HepG2 (cell line): Measurements from ENCODE around the gene SLC6A12. TPM values are rescaled to one million over a fixed set of nuclear protein-coding genes. Genes with fewer than 3 reads are reported as not detected.

Experiments used
- FOXP4 ChIP-seq: sonication (generic); formaldehyde crosslinking; IDR thresholded peaks from 2 replicates; pipeline ENCODE4 v1.4.0; 2020; ENCODE audit warnings: missing genetic modification reagents
- HCFC1 ChIP-seq: fragments of 150-350 bp; IDR thresholded peaks from 2 replicates; pipeline ENCODE4 v1.6.1; 2014; ENCODE audit warnings: low read depth, low read length
- PAX8 ChIP-seq: sonication (generic); formaldehyde crosslinking; IDR thresholded peaks from 2 replicates; pipeline ENCODE4 v1.8.0; 2022; ENCODE audit warnings: mild to moderate bottlenecking, missing genetic modification reagents, borderline replicate concordance
- PHB2 ChIP-seq: fragments of 450-650 bp; IDR thresholded peaks from 2 replicates; pipeline ENCODE4 v1.6.1; 2018; ENCODE audit not compliant: partially characterized antibody
- RBM39 ChIP-seq: fragments of 200-400 bp; formaldehyde crosslinking; IDR thresholded peaks from one replicate; pipeline ENCODE4 v1.6.1; 2018; ENCODE audit warnings: antibody characterized with exemption, mild to moderate bottlenecking, low read depth, low read length; ENCODE audit not compliant: poor library complexity, severe bottlenecking
- RXRA ChIP-seq: sonication (generic); formaldehyde crosslinking; IDR thresholded peaks from 2 replicates; pipeline ENCODE4 v1.5.1; 2020; ENCODE audit warnings: missing genetic modification reagents
- SALL1 ChIP-seq: sonication (generic); formaldehyde crosslinking; IDR thresholded peaks from 2 replicates; pipeline ENCODE4 v1.8.0; 2022; ENCODE audit warnings: mild to moderate bottlenecking, missing genetic modification reagents
- SMAD1 ChIP-seq: sonication (generic); formaldehyde crosslinking; IDR thresholded peaks from 2 replicates; pipeline ENCODE4 v1.4.0; 2020; ENCODE audit warnings: missing genetic modification reagents, low read depth, mild to moderate bottlenecking, borderline replicate concordance
- TCF12 ChIP-seq, 2 experiments: fragments of 450-650 bp in 1 of 2; sonication (generic) in 1 of 2; formaldehyde crosslinking in 1 of 2; IDR thresholded peaks; 2 replicates each; pipeline versions ENCODE4 v1.6.1 to v1.8.0; 2017 to 2022; ENCODE audit warnings: antibody characterized with exemption in 1 of 2, mild to moderate bottlenecking in 1 of 2, missing genetic modification reagents in 1 of 2, moderate library complexity in 1 of 2
- THAP11 ChIP-seq: IDR thresholded peaks from 2 replicates; pipeline ENCODE4 v1.6.1; 2016; ENCODE audit warnings: missing biosample characterization, missing genetic modification reagents
- TSC22D2 ChIP-seq: sonication (generic); formaldehyde crosslinking; IDR thresholded peaks from 2 replicates; pipeline ENCODE4 v1.5.1; 2020; ENCODE audit warnings: missing genetic modification reagents, mild to moderate bottlenecking, borderline replicate concordance
- ZNF260 ChIP-seq: sonication (generic); formaldehyde crosslinking; IDR thresholded peaks from 2 replicates; pipeline ENCODE4 v1.4.0; 2020; ENCODE audit warnings: missing genetic modification reagents, low read depth, mild to moderate bottlenecking, borderline replicate concordance
- ZNF264 ChIP-seq: sonication (generic); formaldehyde crosslinking; IDR thresholded peaks from 2 replicates; pipeline ENCODE4 v1.4.0; 2020; ENCODE audit warnings: missing genetic modification reagents
- ZNF3 ChIP-seq: IDR thresholded peaks from 2 replicates; pipeline ENCODE4 v1.7.0; 2017; ENCODE audit warnings: inconsistent platforms
- ZNF382 ChIP-seq: sonication (generic); formaldehyde crosslinking; IDR thresholded peaks from 2 replicates; pipeline ENCODE4 v1.5.0; 2020; ENCODE audit warnings: missing genetic modification reagents, mild to moderate bottlenecking, borderline replicate concordance
- ZNF616 ChIP-seq: sonication (generic); formaldehyde crosslinking; IDR thresholded peaks from 2 replicates; pipeline ENCODE4 v1.5.0; 2020; ENCODE audit warnings: low read depth, mild to moderate bottlenecking, missing genetic modification reagents
- ZNF788 ChIP-seq: sonication (generic); formaldehyde crosslinking; IDR thresholded peaks from 2 replicates; pipeline ENCODE4 v1.5.0; 2020; ENCODE audit warnings: mild to moderate bottlenecking, missing genetic modification reagents, borderline replicate concordance
- polyA plus RNA-seq, 8 experiments: library from polyadenylated mRNA; depleted of rRNA in 3 of 8; stranded (reverse) in 7 of 8; unstranded in 1 of 8; fragments of >200 nt; fragmentation: Illumina TruSeq in 4 of 8; extraction: Trizol in 4 of 8; gene quantifications; 2 replicates each; pipeline versions ENCODE4 v1.2.1 to v1.2.3, GENCODE V29; 2011 to 2016; ENCODE audit warnings: low read depth in 4 of 8, missing spikeins in 1 of 8, mixed read lengths in 1 of 8; ENCODE audit not compliant: insufficient read depth in 1 of 8
- total RNA-seq, 5 experiments: library from RNA; depleted of rRNA; stranded (reverse); fragments of >200 nt; fragmentation: Illumina TruSeq; extraction: Trizol; gene quantifications; 2 replicates each; pipeline ENCODE4 v1.2.3, GENCODE V29; 2016; ENCODE audit warnings: low read depth in 1 of 5
- TF ChIP-seq, protein P1 (sequence below): sonication (generic); formaldehyde crosslinking; IDR thresholded peaks from one replicate; pipeline ENCODE4 v1.5.1; 2020; ENCODE audit warnings: mild to moderate bottlenecking, missing genetic modification reagents; ENCODE audit errors: not compliant biosample characterization

The SLC6A12 gene
- total and polyA plus RNA-seq, 2 of the 13 experiments (the other 11 are each of a cell fraction or from before 2014, with no cell fraction given), result 3.7 to 18.8 TPM

- TF ChIP-seq ZNF260 (CRISPR knock-in tag) (no peak), ZNF264 (CRISPR knock-in tag) (no peak), ZNF382 (no peak), RBM39 (peak; percentile 66), PAX8 (CRISPR knock-in tag) (no peak), TSC22D2 (CRISPR knock-in tag) (0 out of 2 replicates have a peak, but pooled peaks have one; percentile 61), RXRA (CRISPR knock-in tag) (0 out of 2 replicates have a peak, but pooled peaks have one; percentile 27), ZNF3 (CRISPR knock-in tag) (no peak), FOXP4 (CRISPR knock-in tag) (0 out of 2 replicates have a peak, but pooled peaks have one; percentile 33), HCFC1 (no peak), ZNF788 (peak; percentile 60; the same call in 1 of the 2 replicates), SMAD1 (no peak), TCF12 (IDR thresholded peaks at IDR 0.05) (no peak), TCF12 (CRISPR knock-in tag; IDR thresholded peaks at IDR 0.05) (no peak), PHB2 (no peak), ZNF616 (CRISPR knock-in tag) (0 out of 2 replicates have a peak, but pooled peaks have one; percentile 41), THAP11 (CRISPR knock-in tag) (no peak), SALL1 (peak; percentile 40; the same call in 1 of the 2 replicates)
- TF ChIP-seq, protein P1, sequence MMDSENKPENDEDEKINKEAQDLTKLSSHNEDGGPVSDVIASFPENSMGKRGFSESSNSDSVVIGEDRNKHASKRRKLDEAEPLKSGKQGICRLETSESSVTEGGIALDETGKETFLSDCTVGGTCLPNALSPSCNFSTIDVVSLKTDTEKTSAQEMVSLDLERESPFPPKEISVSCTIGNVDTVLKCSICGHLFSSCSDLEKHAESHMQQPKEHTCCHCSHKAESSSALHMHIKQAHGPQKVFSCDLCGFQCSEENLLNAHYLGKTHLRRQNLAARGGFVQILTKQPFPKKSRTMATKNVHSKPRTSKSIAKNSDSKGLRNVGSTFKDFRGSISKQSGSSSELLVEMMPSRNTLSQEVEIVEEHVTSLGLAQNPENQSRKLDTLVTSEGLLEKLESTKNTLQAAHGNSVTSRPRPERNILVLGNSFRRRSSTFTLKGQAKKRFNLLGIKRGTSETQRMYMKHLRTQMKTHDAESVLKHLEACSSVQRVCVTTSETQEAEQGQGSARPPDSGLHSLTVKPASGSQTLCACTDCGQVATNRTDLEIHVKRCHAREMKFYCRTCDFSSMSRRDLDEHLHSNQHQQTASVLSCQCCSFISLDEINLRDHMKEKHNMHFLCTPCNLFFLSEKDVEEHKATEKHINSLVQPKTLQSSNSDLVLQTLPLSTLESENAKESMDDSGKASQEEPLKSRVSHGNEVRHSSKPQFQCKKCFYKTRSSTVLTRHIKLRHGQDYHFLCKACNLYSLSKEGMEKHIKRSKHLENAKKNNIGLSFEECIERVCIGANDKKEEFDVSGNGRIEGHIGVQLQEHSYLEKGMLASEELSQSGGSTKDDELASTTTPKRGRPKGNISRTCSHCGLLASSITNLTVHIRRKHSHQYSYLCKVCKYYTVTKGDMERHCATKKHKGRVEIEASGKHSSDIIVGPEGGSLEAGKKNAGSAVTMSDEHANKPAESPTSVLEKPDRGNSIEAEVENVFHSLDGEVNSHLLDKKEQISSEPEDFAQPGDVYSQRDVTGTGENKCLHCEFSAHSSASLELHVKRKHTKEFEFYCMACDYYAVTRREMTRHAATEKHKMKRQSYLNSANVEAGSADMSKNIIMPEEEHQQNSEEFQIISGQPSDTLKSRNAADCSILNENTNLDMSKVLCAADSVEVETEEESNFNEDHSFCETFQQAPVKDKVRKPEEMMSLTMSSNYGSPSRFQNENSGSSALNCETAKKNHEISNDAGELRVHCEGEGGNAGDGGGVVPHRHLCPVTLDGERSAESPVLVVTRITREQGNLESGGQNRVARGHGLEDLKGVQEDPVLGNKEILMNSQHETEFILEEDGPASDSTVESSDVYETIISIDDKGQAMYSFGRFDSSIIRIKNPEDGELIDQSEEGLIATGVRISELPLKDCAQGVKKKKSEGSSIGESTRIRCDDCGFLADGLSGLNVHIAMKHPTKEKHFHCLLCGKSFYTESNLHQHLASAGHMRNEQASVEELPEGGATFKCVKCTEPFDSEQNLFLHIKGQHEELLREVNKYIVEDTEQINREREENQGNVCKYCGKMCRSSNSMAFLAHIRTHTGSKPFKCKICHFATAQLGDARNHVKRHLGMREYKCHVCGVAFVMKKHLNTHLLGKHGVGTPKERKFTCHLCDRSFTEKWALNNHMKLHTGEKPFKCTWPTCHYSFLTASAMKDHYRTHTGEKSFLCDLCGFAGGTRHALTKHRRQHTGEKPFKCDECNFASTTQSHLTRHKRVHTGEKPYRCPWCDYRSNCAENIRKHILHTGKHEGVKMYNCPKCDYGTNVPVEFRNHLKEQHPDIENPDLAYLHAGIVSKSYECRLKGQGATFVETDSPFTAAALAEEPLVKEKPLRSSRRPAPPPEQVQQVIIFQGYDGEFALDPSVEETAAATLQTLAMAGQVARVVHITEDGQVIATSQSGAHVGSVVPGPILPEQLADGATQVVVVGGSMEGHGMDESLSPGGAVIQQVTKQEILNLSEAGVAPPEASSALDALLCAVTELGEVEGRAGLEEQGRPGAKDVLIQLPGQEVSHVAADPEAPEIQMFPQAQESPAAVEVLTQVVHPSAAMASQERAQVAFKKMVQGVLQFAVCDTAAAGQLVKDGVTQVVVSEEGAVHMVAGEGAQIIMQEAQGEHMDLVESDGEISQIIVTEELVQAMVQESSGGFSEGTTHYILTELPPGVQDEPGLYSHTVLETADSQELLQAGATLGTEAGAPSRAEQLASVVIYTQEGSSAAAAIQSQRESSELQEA (CRISPR knock-in tag), result no peak
These were observed 60.7 kb downstream of the SLC6A12 start (continued) for GRCh38 chr12:153080-153746.
